Measurements from ENCODE around the gene VWA8. TPM values are rescaled to one million over a fixed set of nuclear protein-coding genes. Genes with fewer than 3 reads are reported as not detected.
"Not testable (repeated sequence)": the region's sequence is repeated elsewhere in the genome, so short reads cannot be mapped to it uniquely, and the experiment has no call there.

VWA8 gene
- total RNA-seq, 1 donor from 2014 or later, result 11.0 TPM

GRCh38 chr13:41589434-41589833, 371.5 kb downstream of the VWA8 start:
- DNase-seq (ENCODE audit: low read depth, low spot score), result no peak

GRCh38 chr13:41588899-41589298, 372.0 kb downstream of the VWA8 start:
- no peak for DNase-seq (ENCODE audit: low read depth, low spot score)

- no peak for DNase-seq (ENCODE audit: low read depth, low spot score)
Measured at GRCh38 chr13:41588448-41588847, 372.5 kb downstream of the VWA8 start.

- no peak for DNase-seq (ENCODE audit: low read depth, low spot score)
Measured at GRCh38 chr13:41587490-41587889, 373.4 kb downstream of the VWA8 start.

- DNase-seq (ENCODE audit: low read depth, low spot score), result no peak
Measured at GRCh38 chr13:41586216-41586615, 374.7 kb downstream of the VWA8 start.

GRCh38 chr13:41582027-41582463, 378.9 kb downstream of the VWA8 start:
- no peak for DNase-seq (ENCODE audit: low read depth, low spot score)

GRCh38 chr13:41580345-41580744, 380.6 kb downstream of the VWA8 start:
- no peak for DNase-seq (ENCODE audit: low read depth, low spot score)

- no peak for DNase-seq (ENCODE audit: low read depth, low spot score)
Measured at GRCh38 chr13:41579881-41580280, 381.0 kb downstream of the VWA8 start.

- DNase-seq (ENCODE audit: low read depth, low spot score), result no peak
Measured at GRCh38 chr13:41579168-41579567, 381.7 kb downstream of the VWA8 start.

GRCh38 chr13:41578371-41578770, 382.5 kb downstream of the VWA8 start:
- no peak for DNase-seq (ENCODE audit: low read depth, low spot score)

- no peak for DNase-seq (ENCODE audit: low read depth, low spot score)
Measured at GRCh38 chr13:41577436-41577835, 383.5 kb downstream of the VWA8 start.

- DNase-seq (ENCODE audit: low read depth, low spot score), result not testable (repeated sequence)
Measured at GRCh38 chr13:41573640-41574039, 387.3 kb downstream of the VWA8 start.

- not testable (repeated sequence) for DNase-seq (ENCODE audit: low read depth, low spot score)
Measured at GRCh38 chr13:41571817-41572340, 389.0 kb downstream of the VWA8 start.

- DNase-seq (ENCODE audit: low read depth, low spot score), result no peak
Measured at GRCh38 chr13:41568972-41569351, 391.9 kb downstream of the VWA8 start.

GRCh38 chr13:41568143-41568971, 392.6 kb downstream of the VWA8 start:
- DNase-seq (ENCODE audit: low read depth, low spot score), result no peak

- no peak for DNase-seq (ENCODE audit: low read depth, low spot score)
Measured at GRCh38 chr13:41567363-41567762, 393.5 kb downstream of the VWA8 start.

GRCh38 chr13:41565846-41566245, 395.1 kb downstream of the VWA8 start:
- no peak for DNase-seq (ENCODE audit: low read depth, low spot score)

GRCh38 chr13:41565216-41565615, 395.7 kb downstream of the VWA8 start:
- DNase-seq (ENCODE audit: low read depth, low spot score), result peak; percentile 44

- no peak for DNase-seq (ENCODE audit: low read depth, low spot score)
Measured at GRCh38 chr13:41563984-41564365, 396.9 kb downstream of the VWA8 start.

- peak; percentile 56 for DNase-seq (ENCODE audit: low read depth, low spot score)
Measured at GRCh38 chr13:41563341-41563983, 397.4 kb downstream of the VWA8 start.

GRCh38 chr13:41562541-41563178, 398.2 kb downstream of the VWA8 start:
- no peak for DNase-seq (ENCODE audit: low read depth, low spot score)

GRCh38 chr13:41562083-41562482, 398.8 kb downstream of the VWA8 start:
- no peak for DNase-seq (ENCODE audit: low read depth, low spot score)

All from pulmonary artery endothelial cell (primary cell).